Transverse colon (tissue), 3 donors: ENCODE measurements around the gene SPDYE4.

Source experiments
- CTCF ChIP-seq, 5 experiments: fragments of 200-600 bp in 3 of 5; fragments of 450-650 bp in 2 of 5; sonication (generic) in 3 of 5; IDR thresholded peaks; 1 replicate in 2 of 5; 2 replicates in 3 of 5; pipeline ENCODE4 v1.5.1; 2016 to 2017; ENCODE audit warnings: antibody characterized with exemption in 5 of 5, inconsistent platforms in 3 of 5, mild to moderate bottlenecking in 2 of 5, moderate library complexity in 1 of 5
- EP300 ChIP-seq: sonication (generic); formaldehyde crosslinking; IDR thresholded peaks from one replicate; pipeline ENCODE4 v1.6.1; 2017; ENCODE audit warnings: antibody characterized with exemption, low read depth

GRCh38 chr17:8710813-8711212 is 47.5 kb downstream of the SPDYE4 start:
- TF ChIP-seq CTCF (IDR thresholded peaks at IDR 0.05) (no peak), EP300 (no peak)
